K562 (cell line): ENCODE results near the gene SYNJ2. TPM values are rescaled to one million over a fixed set of nuclear protein-coding genes. Genes with fewer than 3 reads are reported as not detected.
A peak's percentile ranks its signal among the peaks of the same experiment; 100 is the strongest.

Experiments
- MGA ChIP-seq: fragments of 450-650 bp; IDR thresholded peaks from 2 replicates; pipeline ENCODE4 v1.6.1; 2016; ENCODE audit warnings: mild to moderate bottlenecking, moderate library complexity
- PKNOX1 ChIP-seq: fragments of 450-650 bp; IDR thresholded peaks from 2 replicates; pipeline ENCODE4 v1.6.1; 2016
- ZNF165 ChIP-seq: fragments of 250-450 bp; sonication (Bioruptor Pico); IDR thresholded peaks from 2 replicates; pipeline ENCODE4 v1.4.0; 2020; ENCODE audit warnings: borderline replicate concordance
- ZNF280B ChIP-seq: fragments of 250-450 bp; sonication (Bioruptor Pico); IDR thresholded peaks from 2 replicates; pipeline ENCODE4 v1.5.1; 2021; ENCODE audit warnings: mild to moderate bottlenecking
- ZNF77 ChIP-seq: fragments of 250-450 bp; sonication (Bioruptor Pico); IDR thresholded peaks from 2 replicates; pipeline ENCODE4 v1.5.0; 2020
- polyA plus RNA-seq, 8 experiments: library from polyadenylated mRNA; depleted of rRNA in 4 of 8; stranded (reverse) in 5 of 8; unstranded in 3 of 8; fragments of >200 nt; fragmentation: Nextera tagmentation in 2 of 8; fragmentation: Illumina TruSeq in 1 of 8; extraction: Ambion mirVana in 2 of 8; extraction: Trizol in 1 of 8; gene quantifications; 2 replicates each; pipeline versions ENCODE4 v1.2.1 to v1.2.3, GENCODE V29; 2011 to 2014; ENCODE audit warnings: inconsistent platforms in 1 of 8, missing spikeins in 1 of 8
- total RNA-seq, 7 experiments: library from RNA; depleted of rRNA in 6 of 7; stranded (reverse); fragments of >200 nt in 6 of 7; fragmentation: Illumina TruSeq in 2 of 7; extraction: Trizol in 2 of 7; gene quantifications; 2 replicates each; pipeline versions ENCODE4 v1.2.1 to v1.2.3, GENCODE V29; 2011 to 2021; ENCODE audit warnings: low replicate concordance in 1 of 7
- TF ChIP-seq, protein P1 (sequence below): fragments of 450-650 bp; IDR thresholded peaks from 2 replicates; pipeline ENCODE4 v1.6.1; 2016; ENCODE audit warnings: mild to moderate bottlenecking
- TF ChIP-seq, protein P2 (sequence below): fragments of 250-450 bp; sonication (Bioruptor Pico); IDR thresholded peaks from 2 replicates; pipeline ENCODE4 v1.4.0; 2020; ENCODE audit warnings: mild to moderate bottlenecking, moderate library complexity, borderline replicate concordance

SYNJ2 gene
- total and polyA plus RNA-seq, 9 of the 15 experiments (the other 6 are each of a cell fraction or from before 2014, with no cell fraction given), result 3.0 to 27.7 (median 17.8) TPM

DNA sequence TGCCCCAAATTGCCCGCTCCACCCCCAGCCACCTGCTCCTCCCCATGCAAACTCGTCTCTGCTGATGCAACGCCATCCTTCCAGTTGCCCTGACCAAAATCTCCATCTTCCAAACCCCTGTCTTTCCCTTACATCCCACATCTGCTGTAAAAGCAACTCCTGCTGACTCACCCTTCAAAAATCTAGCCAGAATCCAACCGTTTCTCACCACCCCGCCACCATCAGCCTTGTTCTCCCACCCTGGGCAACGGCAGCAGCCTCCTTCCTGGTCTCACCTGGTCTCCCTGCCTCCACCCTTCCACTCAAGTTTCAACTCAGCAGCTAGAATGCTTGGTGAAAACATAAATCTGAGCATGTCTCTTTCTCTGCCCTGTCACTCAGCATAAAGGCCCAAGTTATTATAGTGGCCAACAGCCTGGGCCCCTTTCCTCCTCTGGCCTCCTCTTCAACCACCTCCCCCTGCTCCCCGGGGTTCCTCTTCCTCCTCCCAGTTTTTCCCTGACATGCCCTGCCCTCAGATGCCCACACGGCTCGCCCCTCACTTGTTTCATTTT, 7.2 kb upstream of the SYNJ2 start (continued):
- TF ChIP-seq, protein P1, sequence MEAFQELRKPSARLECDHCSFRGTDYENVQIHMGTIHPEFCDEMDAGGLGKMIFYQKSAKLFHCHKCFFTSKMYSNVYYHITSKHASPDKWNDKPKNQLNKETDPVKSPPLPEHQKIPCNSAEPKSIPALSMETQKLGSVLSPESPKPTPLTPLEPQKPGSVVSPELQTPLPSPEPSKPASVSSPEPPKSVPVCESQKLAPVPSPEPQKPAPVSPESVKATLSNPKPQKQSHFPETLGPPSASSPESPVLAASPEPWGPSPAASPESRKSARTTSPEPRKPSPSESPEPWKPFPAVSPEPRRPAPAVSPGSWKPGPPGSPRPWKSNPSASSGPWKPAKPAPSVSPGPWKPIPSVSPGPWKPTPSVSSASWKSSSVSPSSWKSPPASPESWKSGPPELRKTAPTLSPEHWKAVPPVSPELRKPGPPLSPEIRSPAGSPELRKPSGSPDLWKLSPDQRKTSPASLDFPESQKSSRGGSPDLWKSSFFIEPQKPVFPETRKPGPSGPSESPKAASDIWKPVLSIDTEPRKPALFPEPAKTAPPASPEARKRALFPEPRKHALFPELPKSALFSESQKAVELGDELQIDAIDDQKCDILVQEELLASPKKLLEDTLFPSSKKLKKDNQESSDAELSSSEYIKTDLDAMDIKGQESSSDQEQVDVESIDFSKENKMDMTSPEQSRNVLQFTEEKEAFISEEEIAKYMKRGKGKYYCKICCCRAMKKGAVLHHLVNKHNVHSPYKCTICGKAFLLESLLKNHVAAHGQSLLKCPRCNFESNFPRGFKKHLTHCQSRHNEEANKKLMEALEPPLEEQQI, result no peak
- no peak for TF ChIP-seq ZNF165 (CRISPR knock-in tag)
- TF ChIP-seq PKNOX1, result peak; percentile 59
- no peak for TF ChIP-seq ZNF280B
- TF ChIP-seq ZNF77 (CRISPR knock-in tag), result no peak
- TF ChIP-seq, protein P2, sequence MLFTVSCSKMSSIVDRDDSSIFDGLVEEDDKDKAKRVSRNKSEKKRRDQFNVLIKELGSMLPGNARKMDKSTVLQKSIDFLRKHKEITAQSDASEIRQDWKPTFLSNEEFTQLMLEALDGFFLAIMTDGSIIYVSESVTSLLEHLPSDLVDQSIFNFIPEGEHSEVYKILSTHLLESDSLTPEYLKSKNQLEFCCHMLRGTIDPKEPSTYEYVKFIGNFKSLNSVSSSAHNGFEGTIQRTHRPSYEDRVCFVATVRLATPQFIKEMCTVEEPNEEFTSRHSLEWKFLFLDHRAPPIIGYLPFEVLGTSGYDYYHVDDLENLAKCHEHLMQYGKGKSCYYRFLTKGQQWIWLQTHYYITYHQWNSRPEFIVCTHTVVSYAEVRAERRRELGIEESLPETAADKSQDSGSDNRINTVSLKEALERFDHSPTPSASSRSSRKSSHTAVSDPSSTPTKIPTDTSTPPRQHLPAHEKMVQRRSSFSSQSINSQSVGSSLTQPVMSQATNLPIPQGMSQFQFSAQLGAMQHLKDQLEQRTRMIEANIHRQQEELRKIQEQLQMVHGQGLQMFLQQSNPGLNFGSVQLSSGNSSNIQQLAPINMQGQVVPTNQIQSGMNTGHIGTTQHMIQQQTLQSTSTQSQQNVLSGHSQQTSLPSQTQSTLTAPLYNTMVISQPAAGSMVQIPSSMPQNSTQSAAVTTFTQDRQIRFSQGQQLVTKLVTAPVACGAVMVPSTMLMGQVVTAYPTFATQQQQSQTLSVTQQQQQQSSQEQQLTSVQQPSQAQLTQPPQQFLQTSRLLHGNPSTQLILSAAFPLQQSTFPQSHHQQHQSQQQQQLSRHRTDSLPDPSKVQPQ (CRISPR knock-in tag), result no peak
- TF ChIP-seq MGA, result no peak
